GM19035 (cell line): Measurements from ENCODE around the gene TPD52L1.
"Not testable (repeated sequence)": the region's sequence is repeated elsewhere in the genome, so short reads cannot be mapped to it uniquely, and the experiment has no call there.

Experiments used
- ATAC-seq: cut with Tn5 transposase; IDR thresholded peaks from one replicate; pipeline ENCODE4 v1.9.1; 2021; ENCODE audit not compliant: unreplicated experiment

The TPD52L1 gene, protein sequence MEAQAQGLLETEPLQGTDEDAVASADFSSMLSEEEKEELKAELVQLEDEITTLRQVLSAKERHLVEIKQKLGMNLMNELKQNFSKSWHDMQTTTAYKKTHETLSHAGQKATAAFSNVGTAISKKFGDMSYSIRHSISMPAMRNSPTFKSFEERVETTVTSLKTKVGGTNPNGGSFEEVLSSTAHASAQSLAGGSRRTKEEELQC

DNA sequence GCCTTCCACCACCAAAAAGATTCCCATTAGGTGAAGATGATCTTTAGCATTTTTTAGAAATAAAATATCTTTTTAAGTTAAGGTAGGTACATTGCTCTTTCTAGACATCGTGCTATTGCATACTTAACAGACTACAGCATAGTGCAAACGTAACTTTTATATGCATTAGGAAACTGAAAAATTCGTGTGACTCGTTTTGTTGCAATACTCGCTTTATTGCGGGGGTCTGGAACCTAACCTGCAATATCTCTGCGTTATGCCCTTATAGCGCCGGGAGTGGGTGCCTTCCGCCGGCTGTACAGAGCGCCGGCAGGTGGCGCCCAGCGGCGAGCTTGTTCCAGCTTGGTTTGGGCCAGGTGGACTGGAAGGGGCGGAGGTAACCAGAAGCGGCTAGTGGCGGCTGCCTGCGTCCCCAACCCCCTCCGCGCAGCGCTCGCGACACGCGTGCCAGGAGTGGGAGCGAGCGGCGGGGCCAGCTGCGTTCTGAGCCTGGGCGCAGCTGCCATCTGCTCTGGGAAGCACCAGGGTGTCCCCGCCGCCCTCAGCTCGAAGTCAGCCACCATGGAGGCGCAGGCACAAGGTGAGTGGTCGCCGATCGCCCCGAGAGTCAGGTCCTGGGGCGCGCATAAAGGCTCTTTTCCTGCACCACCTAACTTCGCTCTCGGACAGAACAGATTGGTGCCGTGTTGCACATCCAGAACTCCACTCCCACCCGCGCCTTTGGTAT, at the start of gene TPD52L1:
Gene TPD52L1 (plus strand): TSS at position 383 of the 727 bp plus-strand sequence. CDS start 179 bp downstream, at position 562.
- peak; percentile 99 for ATAC-seq

DNA sequence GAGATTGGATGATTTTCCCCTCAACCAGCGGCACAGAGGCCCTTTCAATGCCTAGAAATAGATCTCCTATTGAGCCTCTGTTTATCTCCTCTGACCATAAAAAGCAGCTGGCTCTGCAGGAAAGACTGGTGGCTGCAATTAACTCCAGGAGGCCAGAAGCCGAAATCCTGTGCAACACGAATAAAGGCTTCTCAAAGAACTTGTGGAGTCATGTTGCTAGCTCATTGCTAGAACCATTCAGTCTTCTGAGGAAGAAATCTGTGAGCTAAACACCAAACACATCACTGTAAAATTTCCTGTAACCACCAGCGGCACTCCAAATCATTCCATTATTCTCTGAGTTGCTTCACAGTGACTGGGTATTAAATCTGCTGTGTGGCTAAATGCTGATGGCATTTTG, 49.1 kb upstream of the TPD52L1 start:
- no peak for ATAC-seq

DNA sequence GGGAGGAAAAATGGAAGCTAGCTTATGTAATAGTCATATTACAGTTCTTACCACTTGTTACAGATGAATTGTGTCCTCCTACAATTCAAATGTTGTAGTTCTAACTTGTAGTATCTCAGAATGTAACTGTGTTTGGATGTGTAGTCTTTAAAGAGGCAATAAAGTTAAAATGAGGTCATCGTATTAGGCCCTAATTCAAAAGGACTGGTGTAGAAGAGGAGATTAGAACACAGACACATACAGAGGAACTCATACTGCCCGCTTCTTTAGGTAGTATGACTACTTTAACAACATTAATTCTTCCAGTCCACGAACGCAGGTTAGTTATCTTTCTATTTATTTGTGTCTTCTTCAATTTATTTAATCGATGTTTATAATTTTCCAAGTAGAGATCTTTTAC, 46.5 kb upstream of the TPD52L1 start:
- no peak for ATAC-seq

DNA sequence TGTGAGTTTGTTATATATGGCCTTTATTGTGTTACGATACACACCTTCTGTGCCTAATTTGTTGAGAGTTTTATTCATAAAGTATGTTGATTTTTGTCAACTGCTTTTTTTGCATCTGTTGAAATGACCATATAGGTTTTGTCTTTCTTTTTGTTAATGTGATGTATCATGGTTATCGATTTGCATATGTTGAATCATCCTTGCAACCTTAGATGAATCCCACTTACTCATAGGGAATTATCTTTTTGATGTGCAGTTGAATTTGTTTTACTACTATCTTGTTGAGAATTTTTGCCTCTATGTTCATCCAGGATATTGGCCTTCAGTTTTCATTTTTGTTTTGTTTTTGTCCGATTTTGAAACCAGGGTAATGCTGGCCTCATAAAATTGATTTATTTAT, 45.7 kb upstream of the TPD52L1 start:
- no peak for ATAC-seq

DNA sequence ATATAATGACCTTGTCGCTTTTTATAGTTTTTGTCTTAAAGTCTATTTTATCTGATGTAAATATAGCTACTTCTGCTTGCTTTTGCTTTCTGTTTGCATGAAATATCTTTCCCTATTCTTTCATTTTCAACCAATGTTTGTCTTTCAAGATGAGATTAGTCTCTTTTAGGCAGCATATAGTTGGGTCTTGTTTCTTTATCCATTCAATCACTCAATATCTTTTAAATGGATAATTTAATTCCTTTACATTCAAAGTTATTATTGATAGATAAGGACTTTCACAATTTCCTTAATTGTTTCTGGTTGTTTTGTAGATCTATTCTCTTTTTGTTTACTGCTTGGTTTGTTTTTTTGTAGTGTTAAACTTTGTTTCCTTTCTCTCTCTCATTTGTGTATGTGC, 43.5 kb upstream of the TPD52L1 start:
- ATAC-seq = no peak

DNA sequence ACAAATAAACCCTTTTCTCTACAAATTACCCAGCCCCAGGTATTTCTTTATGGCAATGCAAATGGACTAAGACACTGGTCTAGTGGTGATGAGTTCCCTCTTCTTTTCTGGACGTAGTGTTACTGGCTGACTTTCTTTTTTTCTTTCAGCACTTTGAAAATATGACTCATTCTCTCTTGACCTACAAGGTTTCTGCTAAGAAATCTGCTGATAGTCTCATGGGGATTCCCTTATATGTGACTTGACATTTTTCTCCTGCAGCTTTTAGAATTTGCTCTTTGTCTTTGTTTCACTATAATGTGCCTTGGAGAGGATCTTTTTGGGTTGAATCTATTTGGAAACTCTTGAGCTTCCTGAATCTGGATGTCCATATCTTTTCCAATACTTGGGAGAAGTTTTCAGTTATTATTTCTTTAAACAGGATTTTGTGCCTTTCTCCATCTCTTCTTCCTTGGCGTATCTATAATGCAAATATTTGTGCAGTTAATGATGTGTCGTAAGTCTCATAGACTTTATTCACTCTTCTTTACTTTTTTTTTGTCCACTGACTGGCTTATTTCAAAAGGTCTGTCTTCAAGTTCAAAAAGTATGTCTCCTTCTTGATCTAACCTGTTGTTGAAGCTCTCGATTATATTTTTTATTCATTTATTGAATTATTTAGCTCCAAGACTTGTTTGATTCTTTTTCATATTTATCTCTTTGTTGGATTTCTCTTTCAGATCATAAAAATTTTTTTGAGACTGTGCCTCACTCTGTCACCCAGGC, 42.2 kb upstream of the TPD52L1 start:
- no peak for ATAC-seq

DNA sequence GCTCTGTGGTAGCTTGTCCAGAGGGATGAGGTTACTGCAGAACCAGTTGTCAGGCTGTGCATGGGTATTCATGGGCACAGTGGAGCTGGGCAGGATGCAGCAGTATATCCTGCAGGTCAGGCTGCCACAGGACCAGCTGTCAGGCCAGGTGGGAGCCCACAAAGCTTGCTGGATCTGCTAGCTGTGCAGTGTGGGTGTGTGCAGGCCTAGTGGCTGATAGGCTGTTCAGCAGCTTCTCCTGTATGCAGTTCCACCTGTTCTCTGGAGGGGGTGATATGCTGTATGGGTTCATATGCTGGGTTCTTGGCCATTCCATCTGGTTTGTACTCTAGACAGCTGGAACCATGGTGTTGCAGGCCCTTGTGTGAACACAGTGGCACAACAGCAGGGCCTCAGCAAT, 40.6 kb upstream of the TPD52L1 start:
- ATAC-seq = no peak

DNA sequence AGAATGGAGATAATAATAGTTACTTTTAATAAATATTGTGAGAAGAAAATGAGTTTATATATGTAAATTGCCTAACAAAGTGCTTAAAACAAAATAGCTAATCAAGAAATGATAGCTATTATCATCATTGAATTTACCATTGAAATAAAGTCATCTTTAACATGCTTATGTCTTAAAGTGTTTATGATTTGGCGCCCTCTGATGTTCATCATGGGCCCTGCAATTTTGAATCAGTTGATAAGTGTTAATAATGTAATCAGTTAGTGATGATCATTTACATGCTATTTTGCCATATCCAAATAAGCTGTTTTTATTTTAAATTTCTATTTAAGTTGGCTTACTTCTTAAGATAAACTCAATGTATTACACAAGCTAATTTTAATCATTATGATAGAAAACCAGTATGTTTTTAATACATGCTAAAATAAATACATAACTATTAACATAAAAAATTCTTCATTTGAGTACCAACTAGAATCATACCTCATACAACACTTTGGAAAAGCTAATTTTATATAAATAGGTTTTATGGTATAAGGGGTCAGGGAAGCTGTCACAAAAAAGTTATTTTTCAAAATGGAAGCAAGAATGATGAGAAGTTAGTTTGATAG, 39.2 kb upstream of the TPD52L1 start:
- peak; percentile 60 for ATAC-seq

DNA sequence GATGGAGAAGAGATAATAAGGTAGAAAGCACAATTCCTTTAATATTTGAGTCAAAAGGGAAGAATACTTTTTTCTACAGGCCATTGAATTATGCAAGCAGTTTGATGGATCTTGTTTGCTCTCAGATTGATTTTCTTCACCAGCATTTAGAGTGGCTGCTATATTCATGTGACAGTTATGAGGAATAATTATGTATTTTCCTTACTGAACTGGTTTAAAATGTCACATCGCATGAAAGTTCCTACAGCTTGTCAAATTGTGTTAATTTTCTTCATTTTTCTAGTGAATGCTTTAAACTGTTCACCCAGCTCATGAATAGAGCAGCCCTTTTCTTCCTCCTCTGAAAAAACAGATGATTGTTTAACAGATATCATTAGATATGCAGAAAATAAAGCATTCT, 37.4 kb upstream of the TPD52L1 start:
- ATAC-seq = no peak

DNA sequence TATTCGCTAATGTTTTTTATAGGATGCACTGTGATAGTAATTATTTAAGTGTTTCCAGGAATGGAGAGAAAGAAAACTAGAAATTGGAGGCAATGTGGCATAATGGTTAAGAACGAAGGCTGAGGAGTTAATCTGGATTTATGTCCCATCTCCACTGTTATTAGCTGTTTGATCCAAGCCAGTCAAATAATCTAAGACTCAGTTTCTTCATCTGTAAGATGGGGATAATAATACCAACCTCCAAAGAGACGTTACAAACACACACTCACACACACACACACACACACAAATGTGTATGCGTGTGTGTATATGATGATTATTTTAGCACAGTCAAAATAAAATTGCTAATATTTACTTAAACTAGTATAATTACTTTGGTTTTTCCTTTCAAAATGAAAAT, 36.9 kb upstream of the TPD52L1 start:
- ATAC-seq = no peak

DNA sequence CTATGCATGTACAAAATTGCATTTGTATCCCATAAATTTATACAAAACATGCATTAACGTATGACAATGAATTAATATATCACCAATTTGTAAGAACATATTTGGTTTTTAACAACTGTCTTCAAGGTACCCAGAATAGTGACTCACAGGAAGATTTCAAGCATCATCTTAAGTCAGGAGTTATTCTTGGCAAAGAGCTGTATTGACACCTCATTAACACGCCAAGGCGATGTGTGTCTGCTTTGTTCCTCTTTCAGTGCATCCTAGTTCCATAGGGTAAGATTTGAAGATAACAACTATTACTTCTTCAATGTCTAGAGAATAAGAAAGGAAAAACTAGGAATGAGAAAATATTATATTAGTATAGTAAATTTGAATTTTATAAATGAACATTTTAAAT, 35.8 kb upstream of the TPD52L1 start:
- ATAC-seq = no peak

DNA sequence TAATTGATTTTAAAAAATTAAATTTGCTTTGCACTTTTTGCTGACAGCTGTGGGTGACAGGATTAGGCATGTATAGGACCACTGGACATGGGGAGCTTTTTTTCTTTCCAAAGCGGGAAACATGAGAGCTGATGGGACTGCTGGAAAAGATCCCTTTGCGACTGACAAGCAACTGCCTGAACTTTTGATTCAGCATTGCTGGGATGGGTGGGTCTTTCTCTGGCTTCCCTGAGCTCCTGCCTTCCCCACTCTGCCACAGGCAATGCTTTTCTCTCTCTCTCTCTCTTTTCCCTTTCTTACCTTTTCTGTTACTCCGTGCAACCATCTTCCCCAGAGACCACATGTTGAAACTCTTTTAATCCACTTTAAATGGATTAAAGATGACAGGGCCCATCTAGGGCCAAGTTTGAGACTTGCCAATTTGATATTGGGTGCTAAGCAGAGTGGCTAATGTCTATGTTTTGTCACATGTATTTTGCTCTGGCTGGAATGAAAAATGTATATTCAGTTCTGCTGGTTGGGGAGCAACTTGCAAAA, 33.5 kb upstream of the TPD52L1 start:
- no peak for ATAC-seq

DNA sequence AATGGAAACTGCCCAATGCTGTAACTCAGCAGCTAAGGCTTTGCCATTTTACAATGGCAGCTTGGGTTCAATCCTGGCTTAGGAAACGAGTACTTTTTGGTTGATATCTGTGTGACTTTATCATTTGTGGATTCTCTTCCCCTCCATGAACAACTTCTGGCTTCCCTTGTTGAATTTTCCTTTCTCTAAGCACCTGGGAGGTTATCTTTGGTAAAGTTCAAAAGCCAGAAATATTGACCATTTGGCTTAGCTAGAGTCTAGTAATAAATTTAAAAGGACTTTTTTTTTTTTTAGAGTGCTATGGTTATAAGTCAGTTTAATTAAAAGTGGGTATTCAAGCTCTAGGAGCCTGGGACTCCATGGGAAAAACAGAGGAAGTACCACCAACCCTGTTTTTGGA, 31.7 kb upstream of the TPD52L1 start:
- ATAC-seq = no peak

DNA sequence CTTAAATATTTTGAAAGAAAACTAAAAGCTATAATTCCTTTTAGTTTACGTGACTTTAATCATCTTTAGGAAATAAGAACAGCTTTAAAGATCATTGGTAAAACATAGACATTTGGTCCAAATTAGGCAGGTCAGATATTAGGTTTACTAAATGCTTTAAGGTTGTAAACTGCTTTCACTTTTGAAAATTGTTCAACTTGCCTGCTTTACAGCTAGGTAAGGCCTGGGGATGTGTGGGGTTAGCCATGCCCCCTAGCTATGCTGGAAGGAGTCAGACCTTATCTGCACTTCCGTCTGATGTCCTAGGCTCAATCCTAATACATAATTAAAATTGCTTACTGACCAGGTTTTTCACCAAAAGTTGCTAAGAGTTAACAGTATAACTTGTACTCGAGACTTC, 30.5 kb upstream of the TPD52L1 start:
- ATAC-seq = no peak

DNA sequence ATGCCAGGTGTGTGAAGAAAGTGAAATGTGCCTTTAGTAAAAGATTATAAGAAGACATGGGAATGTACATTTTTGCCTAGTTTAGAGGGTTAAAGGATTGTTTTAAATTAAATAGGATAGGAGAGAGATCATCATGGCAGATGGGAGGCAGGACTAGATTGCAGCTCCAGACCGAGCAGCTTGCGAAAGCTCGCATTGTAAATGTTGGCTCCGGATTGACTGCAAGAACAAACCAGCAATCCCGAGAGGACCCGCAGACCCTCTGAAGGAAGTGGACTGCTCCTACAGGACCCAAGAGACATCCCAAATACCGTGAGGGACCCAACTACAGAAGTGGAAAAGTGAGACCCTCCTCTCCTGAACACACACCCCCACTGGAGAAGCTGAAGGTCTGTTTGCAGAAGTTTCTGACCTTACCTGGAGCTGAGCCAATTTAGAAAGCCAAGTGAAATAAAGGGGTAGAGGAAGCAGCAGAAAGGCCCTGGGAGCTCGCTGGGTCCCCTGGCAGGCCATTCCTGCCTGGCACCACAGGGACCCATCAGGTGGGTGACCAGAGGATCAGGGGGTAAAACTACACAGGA, 30.0 kb upstream of the TPD52L1 start:
- no peak for ATAC-seq

DNA sequence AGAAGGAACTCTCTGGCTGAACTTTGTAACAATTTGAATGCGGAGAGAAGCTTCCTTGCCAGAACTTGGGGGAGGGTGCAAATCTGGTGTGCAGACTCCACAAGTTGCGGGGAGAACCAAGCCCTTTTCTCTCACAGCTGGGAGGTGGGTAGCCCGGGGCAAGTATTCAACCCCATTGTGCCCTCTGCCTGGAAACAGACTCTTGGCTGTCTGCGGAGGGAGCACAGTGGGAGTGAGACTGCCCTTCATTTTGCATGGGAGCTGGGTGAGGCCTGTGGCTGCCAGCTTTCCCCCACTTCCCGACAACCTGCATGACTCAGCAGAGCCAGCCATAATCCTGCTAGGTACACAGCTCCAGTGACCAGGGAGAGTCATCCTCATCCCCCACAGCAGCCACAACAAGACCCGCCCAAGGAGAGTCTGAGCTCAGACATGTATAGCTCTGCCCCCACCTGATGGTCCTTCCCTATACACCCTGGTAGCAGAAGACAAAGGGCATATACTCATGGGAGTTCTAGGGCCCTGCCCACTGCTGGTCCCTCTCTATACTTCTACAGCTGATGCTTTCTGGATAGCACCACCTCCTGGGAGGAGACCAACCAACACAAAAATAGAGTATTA, 29.4 kb upstream of the TPD52L1 start:
- ATAC-seq = no peak

DNA sequence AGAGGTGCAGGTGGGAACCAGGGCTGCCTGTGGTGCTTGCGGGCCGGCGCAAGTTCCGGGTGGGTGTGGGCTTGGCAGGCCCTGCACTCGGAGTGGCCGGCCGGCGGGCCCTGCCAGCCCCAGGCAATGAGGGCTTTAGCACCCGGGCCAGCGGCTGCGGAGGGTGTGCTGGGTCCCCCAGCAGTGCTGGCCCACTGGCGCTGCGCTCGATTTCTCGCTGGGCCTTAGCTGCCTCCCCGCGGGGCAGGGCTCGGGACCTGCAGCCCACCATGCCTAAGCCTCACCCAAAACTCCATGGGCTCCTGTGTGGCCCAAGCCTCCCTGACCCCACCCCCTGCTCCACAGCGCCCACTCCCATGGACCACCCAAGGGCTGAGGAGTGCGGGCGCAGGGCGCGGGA, 27.7 kb upstream of the TPD52L1 start:
- not testable (repeated sequence) for ATAC-seq

DNA sequence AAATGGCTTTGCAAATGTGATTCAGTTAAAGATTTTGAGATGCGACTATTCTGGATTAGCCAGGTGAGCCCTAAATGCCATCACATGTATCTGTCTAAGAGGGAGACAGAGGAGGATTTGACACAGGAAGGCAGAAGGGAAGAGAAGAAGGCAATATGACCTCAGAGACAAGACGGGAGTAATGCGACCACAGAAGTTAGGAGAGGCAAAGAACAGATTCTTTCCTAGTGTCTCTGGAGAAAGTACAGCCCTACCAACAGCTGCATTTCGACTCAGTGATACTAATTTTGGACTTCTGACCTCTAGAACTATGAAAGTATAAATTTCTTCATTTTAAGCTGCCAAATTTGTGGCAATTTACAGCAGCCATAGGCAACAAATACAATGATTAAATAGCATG, 24.2 kb upstream of the TPD52L1 start:
- no peak for ATAC-seq

DNA sequence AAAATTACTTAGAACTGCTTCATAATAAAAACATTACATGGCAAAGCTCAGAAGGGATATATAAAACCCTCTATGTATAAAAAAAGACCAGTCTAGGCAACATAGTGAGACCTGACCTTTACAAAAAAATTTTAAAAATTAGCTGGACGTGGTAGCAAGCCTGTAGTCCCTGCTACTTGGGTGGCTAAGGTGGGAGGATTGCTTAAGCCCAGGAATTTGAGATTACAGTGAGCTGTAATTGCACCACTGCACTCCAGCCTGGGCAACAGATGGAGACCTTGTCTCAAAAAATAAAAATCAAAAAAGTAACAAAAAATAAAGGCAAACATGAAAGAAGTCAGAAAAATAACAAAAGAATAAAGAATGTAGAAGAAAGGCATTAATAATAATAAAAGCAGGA, 21.5 kb upstream of the TPD52L1 start:
- ATAC-seq = no peak

DNA sequence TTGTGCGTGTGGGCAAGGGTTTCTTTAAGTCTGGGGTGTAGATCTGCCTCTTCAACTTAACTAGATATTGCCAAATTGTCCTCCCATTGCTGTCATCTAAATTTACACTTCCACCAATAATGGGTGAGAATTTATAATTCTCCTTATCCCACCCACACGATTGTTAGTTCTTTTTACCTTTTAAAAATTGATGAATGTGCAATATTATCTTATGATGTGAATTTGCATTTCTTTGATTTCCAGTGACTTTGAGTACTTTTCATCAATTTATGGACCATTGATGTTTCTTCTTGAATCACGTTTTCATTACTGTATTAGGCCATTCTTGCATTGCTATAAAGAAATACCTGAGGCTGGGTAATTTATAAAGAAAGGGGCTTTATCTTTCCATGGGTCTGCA, 17.2 kb upstream of the TPD52L1 start:
- ATAC-seq = no peak

DNA sequence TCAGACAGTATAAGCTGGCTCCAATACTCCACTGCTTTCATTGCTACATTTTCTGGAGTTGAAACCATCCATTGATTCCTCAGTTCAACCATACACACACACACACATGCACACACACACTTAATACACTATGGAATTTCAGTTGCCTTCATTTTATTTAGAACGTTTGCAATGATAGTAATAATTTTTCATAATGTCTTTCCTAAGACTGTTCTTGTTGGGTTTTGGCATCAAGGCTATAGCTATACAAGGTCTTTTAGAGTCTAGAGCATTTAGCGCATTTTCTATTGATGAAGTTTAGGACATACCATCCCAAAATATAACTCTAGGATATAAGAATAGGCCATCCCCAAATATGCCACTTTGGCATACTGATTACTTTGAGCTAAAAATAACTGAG, 15.5 kb upstream of the TPD52L1 start:
- no peak for ATAC-seq
